ENCODE data around the gene SLC39A11. TPM values are rescaled to one million over a fixed set of nuclear protein-coding genes. Genes with fewer than 3 reads are reported as not detected.

SLC39A11 gene
- total RNA-seq, 1 experiment from 2014 or later = 18.3 TPM

Other genes with a start within 250 kb of the SLC39A11 start
- 1.4 and 1.5 TPM in 2 replicates for gene SSTR2, start 72.3 kb upstream of the SLC39A11 start, total RNA-seq (2014; rRNA removed; shearing (Covaris generic))
- 13.5 and 15.9 TPM in 2 replicates for gene COG1, start 100.4 kb upstream of the SLC39A11 start, total RNA-seq (2014; rRNA removed; shearing (Covaris generic))
- not detected in 2 replicates for gene CPSF4L, start 169.2 kb upstream of the SLC39A11 start, total RNA-seq (2014; rRNA removed; shearing (Covaris generic))
- 39.7 and 50.5 TPM in 2 replicates for gene CDC42EP4, start 219.3 kb upstream of the SLC39A11 start, total RNA-seq (2014; rRNA removed; shearing (Covaris generic))

Data from Daoy (cell line).